Astrocyte (in vitro differentiated cells and primary cell): ENCODE measurements around the gene ARHGAP26. TPM values are rescaled to one million over a fixed set of nuclear protein-coding genes. Genes with fewer than 3 reads are reported as not detected.

ENCODE experiments used
- DNase-seq: peaks from one replicate; pipeline ENCODE4 v3.0.0-alpha.2; 2010; ENCODE audit warnings: low read depth
- FAIRE-seq: peaks from 2 replicates; lab custom pipeline; 2011; peaks lifted over from hg19 to GRCh38; lab: Jason Lieb, UNC
- H2AFZ ChIP-seq: 2 replicates; pipeline ENCODE4 v1.6.0; 2012; ENCODE audit warnings: low read depth, low read length, inconsistent platforms
- H3K27ac ChIP-seq: 2 replicates; pipeline ENCODE4 v1.5.1; 2011; ENCODE audit warnings: low read depth, low read length, inconsistent platforms
- H3K27me3 ChIP-seq: 2 replicates; pipeline ENCODE4 v1.6.0; 2011; ENCODE audit warnings: low read length, inconsistent platforms; ENCODE audit not compliant: insufficient read depth
- H3K36me3 ChIP-seq: 2 replicates; pipeline ENCODE4 v1.5.1; 2011; ENCODE audit warnings: low read length, inconsistent platforms; ENCODE audit not compliant: insufficient read depth
- H3K4me1 ChIP-seq: 2 replicates; pipeline ENCODE4 v1.5.1; 2011; ENCODE audit warnings: low read length, inconsistent platforms; ENCODE audit not compliant: insufficient read depth
- H3K4me2 ChIP-seq: 2 replicates; pipeline ENCODE4 v1.6.0; 2012; ENCODE audit warnings: low read length, inconsistent platforms
- H3K4me3 ChIP-seq: 2 replicates; pipeline ENCODE4 v1.5.1; 2011; ENCODE audit warnings: low read depth, mild to moderate bottlenecking, low read length, inconsistent platforms; ENCODE audit not compliant: insufficient read depth
- H3K79me2 ChIP-seq: 2 replicates; pipeline ENCODE4 v1.6.0; 2012; ENCODE audit warnings: mild to moderate bottlenecking, low read length, inconsistent platforms; ENCODE audit not compliant: insufficient read depth
- H3K9ac ChIP-seq: 2 replicates; pipeline ENCODE4 v1.6.0; 2012; ENCODE audit warnings: mild to moderate bottlenecking, low read length, inconsistent platforms
- H3K9me3 ChIP-seq: 2 replicates; pipeline ENCODE4 v1.5.1; 2012; ENCODE audit warnings: low read depth, mild to moderate bottlenecking, low read length, inconsistent platforms; ENCODE audit not compliant: insufficient read depth
- H4K20me1 ChIP-seq: 2 replicates; pipeline ENCODE4 v1.6.0; 2012; ENCODE audit warnings: low read length, inconsistent platforms; ENCODE audit not compliant: insufficient read depth
- H3K27ac Mint-ChIP-seq: one replicate; pipeline ENCODE4 v1.8.0; 2021; ENCODE audit warnings: mild to moderate bottlenecking, mixed read lengths; ENCODE audit not compliant: unreplicated experiment
- H3K27me3 Mint-ChIP-seq: one replicate; pipeline ENCODE4 v1.8.0; 2021; ENCODE audit warnings: low read depth, mixed read lengths; ENCODE audit not compliant: unreplicated experiment
- H3K36me3 Mint-ChIP-seq: one replicate; pipeline ENCODE4 v1.8.0; 2021; ENCODE audit warnings: low read depth, mixed read lengths; ENCODE audit not compliant: unreplicated experiment
- H3K4me1 Mint-ChIP-seq: one replicate; pipeline ENCODE4 v1.8.0; 2021; ENCODE audit warnings: low read depth, mixed read lengths; ENCODE audit not compliant: unreplicated experiment
- H3K4me3 Mint-ChIP-seq: one replicate; pipeline ENCODE4 v1.8.0; 2021; ENCODE audit warnings: mild to moderate bottlenecking, moderate library complexity, mixed read lengths; ENCODE audit not compliant: unreplicated experiment
- H3K9me3 Mint-ChIP-seq: one replicate; pipeline ENCODE4 v1.8.0; 2021; ENCODE audit warnings: mild to moderate bottlenecking, mixed read lengths; ENCODE audit not compliant: unreplicated experiment
- CTCF ChIP-seq: IDR thresholded peaks from 2 replicates; pipeline ENCODE4 v1.5.1; 2011; ENCODE audit warnings: low read depth, mild to moderate bottlenecking, inconsistent platforms, low read length, moderate library complexity; ENCODE audit not compliant: insufficient read depth
- EZH2 ChIP-seq: IDR thresholded peaks from 2 replicates; pipeline ENCODE4 v1.6.1; 2012; ENCODE audit warnings: mild to moderate bottlenecking, low read length, inconsistent platforms; ENCODE audit not compliant: insufficient read depth
- total RNA-seq: library from RNA; stranded (reverse); gene quantifications from 2 replicates; pipeline ENCODE4 v1.2.1, GENCODE V29; 2021

The ARHGAP26 gene
- total RNA-seq, 1 donor from 2014 or later: 5.6 TPM

DNA sequence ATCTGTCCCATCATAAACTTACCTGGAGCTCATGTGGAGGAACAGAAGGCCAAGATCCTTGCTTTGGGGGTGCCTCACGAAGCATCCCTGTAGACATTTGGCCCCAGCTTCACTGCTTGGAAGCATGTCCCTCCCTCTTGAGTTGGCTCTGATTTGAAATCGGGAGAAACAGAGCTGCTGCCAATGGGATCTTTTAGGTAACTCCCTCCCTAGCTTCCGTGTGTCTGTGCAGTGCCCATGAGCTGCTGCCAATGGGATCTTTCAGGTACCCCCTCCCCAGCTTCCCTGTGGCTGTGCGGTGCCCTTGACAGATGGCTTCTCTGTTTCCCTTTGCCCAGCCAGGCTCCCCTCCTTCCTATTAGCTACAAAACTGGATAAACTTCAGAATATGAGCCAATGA, 455.3 kb downstream of the ARHGAP26 start:
- no peak overlapping the region for H3K4me3 Mint-ChIP-seq

DNA sequence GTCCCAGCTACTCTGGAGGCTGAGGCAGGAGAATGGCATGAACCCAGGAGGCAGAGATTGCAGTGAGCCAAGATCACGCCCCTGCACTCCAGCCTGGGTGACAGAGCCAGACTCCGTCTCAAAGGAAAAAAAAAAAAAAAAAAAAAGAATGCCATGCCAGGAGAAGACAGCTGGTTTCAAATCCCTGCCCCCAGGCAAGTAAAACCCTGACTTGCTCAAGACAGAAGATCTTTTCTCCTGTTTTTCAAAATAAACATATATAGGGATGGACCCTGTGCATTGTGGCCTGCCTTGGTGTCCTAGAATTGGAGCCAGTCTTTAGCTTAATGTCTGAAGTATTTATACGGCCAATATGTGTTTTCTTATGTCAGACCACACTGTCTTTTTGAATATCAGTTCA, 456.2 kb downstream of the ARHGAP26 start:
- Histone ChIP-seq H3K27me3 (no peaks in the 10 kb centered on the region), H3K9me3 (no peaks in the 10 kb centered on the region), H3K79me2 (no peaks in the 10 kb centered on the region), H3K4me2 (no peak overlapping the region), H3K27ac (no peak overlapping the region), H3K4me3 (no peak overlapping the region), H4K20me1 (no peaks in the 10 kb centered on the region), H3K4me1 (peaks cover 7% of the 10 kb centered on the region), H3K36me3 (no peaks in the 10 kb centered on the region), H2AFZ (no peak overlapping the region), H3K9ac (no peak overlapping the region)
- no peak overlapping the region for H3K27ac Mint-ChIP-seq
- peaks cover 2% of the 10 kb centered on the region for H3K36me3 Mint-ChIP-seq
- FAIRE-seq: no peak
- H3K4me1 Mint-ChIP-seq: peaks cover 25% of the 10 kb centered on the region
- no peak overlapping the region for H3K4me3 Mint-ChIP-seq
- no peak for TF ChIP-seq EZH2
- TF ChIP-seq CTCF: no peak
- DNase-seq: no peak
- peaks cover 3% of the 10 kb centered on the region for H3K9me3 Mint-ChIP-seq
- peaks cover 3% of the 10 kb centered on the region for H3K27me3 Mint-ChIP-seq

More for the DNA sequence above, 455.3 kb downstream of the ARHGAP26 start:
- Histone ChIP-seq H3K4me3 (no peak overlapping the region), H3K4me1 (peaks cover 6% of the 10 kb centered on the region), H3K9ac (no peak overlapping the region), H2AFZ (no peak overlapping the region), H3K27me3 (no peaks in the 10 kb centered on the region), H3K79me2 (no peaks in the 10 kb centered on the region), H4K20me1 (no peaks in the 10 kb centered on the region), H3K27ac (no peak overlapping the region), H3K9me3 (no peaks in the 10 kb centered on the region), H3K4me2 (no peak overlapping the region), H3K36me3 (no peaks in the 10 kb centered on the region)
- no peak for FAIRE-seq
- H3K27me3 Mint-ChIP-seq: peaks cover 3% of the 10 kb centered on the region
- peaks cover 2% of the 10 kb centered on the region for H3K36me3 Mint-ChIP-seq
- H3K4me1 Mint-ChIP-seq: peaks cover 17% of the 10 kb centered on the region
- H3K9me3 Mint-ChIP-seq: peaks cover 3% of the 10 kb centered on the region
- no peak overlapping the region for H3K27ac Mint-ChIP-seq
- TF ChIP-seq EZH2: no peak
- TF ChIP-seq CTCF: no peak
- no peak for DNase-seq

DNA sequence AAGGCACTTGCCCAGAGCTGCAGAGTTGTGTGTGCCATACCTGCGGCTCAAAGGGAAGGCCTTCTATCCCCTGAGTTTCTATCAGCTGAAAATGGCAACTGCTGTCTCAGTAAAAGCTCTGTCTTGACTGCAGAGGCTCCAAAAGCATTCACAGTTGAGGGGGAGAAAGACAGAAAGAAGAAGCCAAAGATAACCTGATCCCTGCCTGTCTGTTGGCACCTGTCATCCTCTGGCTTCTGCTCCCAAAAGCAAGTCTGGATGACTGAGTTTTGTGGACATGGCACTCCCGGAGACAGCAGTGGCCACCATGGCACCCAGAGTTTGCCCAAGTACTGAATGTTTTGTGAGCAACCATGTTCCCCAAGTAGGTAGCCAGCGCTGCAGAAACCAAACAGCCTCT, 456.7 kb downstream of the ARHGAP26 start:
- H4K20me1 ChIP-seq: no peaks in the 10 kb centered on the region
- Mint-ChIP-seq H3K4me1 (peaks cover 29% of the 10 kb centered on the region), H3K27me3 (peaks cover 3% of the 10 kb centered on the region), H3K4me3 (no peak overlapping the region), H3K27ac (no peak overlapping the region), H3K9me3 (peaks cover 3% of the 10 kb centered on the region), H3K36me3 (peaks cover 2% of the 10 kb centered on the region)
- FAIRE-seq (no peak), DNase-seq (no peak)
- H3K79me2 ChIP-seq: no peaks in the 10 kb centered on the region
- TF ChIP-seq CTCF (no peak), EZH2 (no peak)
- no peak overlapping the region for H3K27ac ChIP-seq
- no peak overlapping the region for H2AFZ ChIP-seq
- no peaks in the 10 kb centered on the region for H3K27me3 ChIP-seq
- no peaks in the 10 kb centered on the region for H3K9me3 ChIP-seq
- peaks cover 7% of the 10 kb centered on the region for H3K4me1 ChIP-seq
- H3K4me2 ChIP-seq: no peak overlapping the region
- H3K9ac ChIP-seq: no peak overlapping the region
- no peak overlapping the region for H3K4me3 ChIP-seq
- no peaks in the 10 kb centered on the region for H3K36me3 ChIP-seq
